Muscle layer of colon (tissue), 2 donors: ENCODE measurements around the gene GABRA4.

Experiments used
- H3K27ac ChIP-seq: one replicate; pipeline ENCODE4 v1.7.0; 2013; ENCODE audit warnings: low read depth, mild to moderate bottlenecking, low read length, moderate library complexity
- H3K27me3 ChIP-seq, 2 donors: one replicate each; pipeline ENCODE4 v1.7.0; 2013; ENCODE audit warnings: low read length in 2 of 2, mild to moderate bottlenecking in 2 of 2; ENCODE audit not compliant: insufficient read depth in 2 of 2, control insufficient read depth in 1 of 2
- H3K36me3 ChIP-seq: one replicate; pipeline ENCODE4 v1.7.0; 2013; ENCODE audit warnings: mild to moderate bottlenecking, low read length; ENCODE audit not compliant: insufficient read depth
- H3K4me1 ChIP-seq: one replicate; pipeline ENCODE4 v1.7.0; 2013; ENCODE audit warnings: mild to moderate bottlenecking, low read length; ENCODE audit not compliant: insufficient read depth
- H3K4me3 ChIP-seq, 2 donors: one replicate each; pipeline ENCODE4 v1.7.0; 2013; ENCODE audit warnings: low read length in 2 of 2, low read depth in 1 of 2, mild to moderate bottlenecking in 1 of 2, moderate library complexity in 1 of 2
- H3K9ac ChIP-seq: one replicate; pipeline ENCODE4 v1.7.0; 2013; ENCODE audit warnings: low read length
- H3K9me3 ChIP-seq: one replicate; pipeline ENCODE4 v1.7.0; 2013; ENCODE audit warnings: mild to moderate bottlenecking, low read length
- donor health status: abdominal sarcoma.
- donor health status: Adenocarcinoma of cecum.

GABRA4 gene

DNA sequence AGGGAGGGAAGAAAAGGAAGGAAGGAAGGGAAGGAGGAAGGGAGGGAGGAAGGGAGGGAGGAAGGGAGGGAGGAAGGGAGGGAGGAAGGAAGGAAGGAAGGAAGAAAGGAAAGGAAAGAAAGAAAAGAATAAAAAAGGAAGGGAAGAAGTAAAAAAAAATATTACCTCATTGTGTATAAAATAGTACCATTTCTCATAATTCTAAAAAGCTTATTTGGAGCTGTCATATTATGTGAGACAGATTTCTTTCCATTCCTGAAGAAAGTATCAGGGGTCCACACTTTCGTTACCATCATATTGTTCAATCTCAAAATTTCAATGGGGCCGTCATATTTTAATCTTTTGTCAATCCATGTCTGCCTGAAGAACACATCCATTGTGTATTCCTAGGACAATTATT, 16.1 kb downstream of the GABRA4 start:
- H3K9ac ChIP-seq: no peak overlapping the region
- no peaks in the 10 kb centered on the region for H3K9me3 ChIP-seq
- H3K36me3 ChIP-seq: no peaks in the 10 kb centered on the region
- H3K4me1 ChIP-seq: no peaks in the 10 kb centered on the region
- no peaks in the 10 kb centered on the region for H3K27me3 ChIP-seq
- H3K27ac ChIP-seq: no peak overlapping the region
- no peak overlapping the region for H3K4me3 ChIP-seq

DNA sequence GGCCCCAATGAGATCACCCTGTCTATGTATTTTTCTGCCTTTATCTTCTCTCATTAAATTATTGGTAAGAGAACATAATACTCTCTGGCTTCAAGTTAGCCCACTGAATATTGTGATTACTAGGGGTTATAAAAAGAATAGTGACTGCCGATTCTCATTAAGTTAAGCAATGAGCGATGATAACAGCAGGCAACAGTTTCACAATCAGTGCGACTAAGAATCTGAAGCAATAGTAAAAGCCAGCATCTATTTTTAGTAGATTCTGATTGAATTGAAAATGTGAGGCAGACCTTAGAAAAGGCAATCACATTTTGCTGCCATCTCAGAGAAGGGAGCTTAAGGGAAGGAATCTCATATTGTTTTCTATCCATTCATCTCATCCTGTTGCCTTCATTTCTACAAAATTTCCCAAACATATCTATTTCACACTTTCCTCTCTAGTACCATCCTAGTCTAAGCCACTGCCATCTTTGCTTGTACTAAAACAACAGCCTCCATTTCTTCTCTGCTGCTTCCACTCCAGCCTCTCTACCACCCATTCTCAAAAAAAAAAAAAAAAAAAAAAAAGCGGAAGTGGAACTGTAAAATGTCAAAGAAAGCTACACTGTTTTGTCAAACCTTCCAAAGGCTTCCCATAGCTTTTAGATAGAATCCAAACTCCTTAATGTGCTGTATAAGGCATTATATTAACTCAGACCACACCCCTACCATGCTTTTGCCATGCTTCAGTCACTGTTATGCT, 17.4 kb downstream of the GABRA4 start:
- Histone ChIP-seq H3K36me3 (no peaks in the 10 kb centered on the region), H3K4me3 (no peak overlapping the region), H3K27me3 (no peaks in the 10 kb centered on the region)

DNA sequence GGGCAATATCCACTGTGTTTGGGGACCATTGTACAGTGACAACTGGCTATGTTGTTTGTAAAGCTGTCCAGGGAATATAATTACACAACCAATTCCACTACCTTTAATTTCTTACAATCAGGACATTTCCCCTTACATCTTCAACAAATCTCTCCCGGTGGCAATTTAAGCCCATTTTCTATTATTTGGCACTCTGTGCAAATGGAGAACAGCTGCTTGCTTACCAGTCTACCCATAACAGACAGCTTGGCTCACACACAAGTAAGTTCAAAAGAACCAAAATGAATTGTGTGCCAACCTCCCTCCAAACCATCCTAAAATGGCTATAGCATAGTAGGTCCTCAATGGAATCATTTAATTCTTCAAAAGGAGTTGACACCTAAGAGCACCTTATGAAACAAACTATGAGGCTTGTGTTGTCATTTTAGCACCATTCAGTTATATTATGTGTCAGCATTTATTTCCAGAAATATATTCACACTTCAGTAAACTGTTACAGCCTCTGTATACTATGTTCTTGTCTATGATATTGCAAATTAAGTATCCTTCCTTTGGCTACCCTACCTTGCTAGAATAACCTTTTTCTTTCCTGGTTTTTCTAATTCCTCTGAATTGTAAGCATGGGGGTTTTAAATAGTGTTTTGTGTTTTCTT, 18.4 kb downstream of the GABRA4 start:
- no peaks in the 10 kb centered on the region for H3K9me3 ChIP-seq
- no peaks in the 10 kb centered on the region for H3K27me3 ChIP-seq
- H3K4me1 ChIP-seq: no peaks in the 10 kb centered on the region
- H3K4me3 ChIP-seq: no peak overlapping the region
- no peak overlapping the region for H3K27ac ChIP-seq
- H3K36me3 ChIP-seq: no peaks in the 10 kb centered on the region
- H3K9ac ChIP-seq: no peak overlapping the region

More for the DNA sequence above, 17.4 kb downstream of the GABRA4 start:
- no peaks in the 10 kb centered on the region for H3K4me1 ChIP-seq
- no peak overlapping the region for H3K9ac ChIP-seq
- H3K9me3 ChIP-seq: no peaks in the 10 kb centered on the region
- no peak overlapping the region for H3K27ac ChIP-seq

DNA sequence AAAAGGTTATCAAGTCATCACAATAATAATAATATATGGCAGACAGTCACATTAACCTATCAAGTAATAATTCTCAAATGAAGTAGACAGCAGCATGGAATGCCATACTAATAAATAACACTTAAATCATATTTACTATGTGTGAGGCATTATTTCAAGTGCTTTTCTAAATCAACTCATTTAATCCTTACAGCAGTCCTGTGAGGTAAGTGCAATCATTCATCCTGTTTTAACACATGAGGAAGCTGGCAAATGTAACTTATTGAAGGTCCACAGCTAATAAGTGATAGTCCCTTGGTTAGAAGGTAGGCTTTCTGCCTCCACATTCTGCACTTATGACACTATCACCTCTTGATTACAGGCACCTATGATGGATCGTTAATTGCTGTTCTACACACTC, 24.5 kb downstream of the GABRA4 start:
- Histone ChIP-seq H3K27ac (no peak overlapping the region), H3K9me3 (no peaks in the 10 kb centered on the region), H3K4me1 (no peaks in the 10 kb centered on the region), H3K9ac (no peak overlapping the region), H3K4me3 (no peak overlapping the region), H3K36me3 (no peaks in the 10 kb centered on the region), H3K27me3 (no peaks in the 10 kb centered on the region)

DNA sequence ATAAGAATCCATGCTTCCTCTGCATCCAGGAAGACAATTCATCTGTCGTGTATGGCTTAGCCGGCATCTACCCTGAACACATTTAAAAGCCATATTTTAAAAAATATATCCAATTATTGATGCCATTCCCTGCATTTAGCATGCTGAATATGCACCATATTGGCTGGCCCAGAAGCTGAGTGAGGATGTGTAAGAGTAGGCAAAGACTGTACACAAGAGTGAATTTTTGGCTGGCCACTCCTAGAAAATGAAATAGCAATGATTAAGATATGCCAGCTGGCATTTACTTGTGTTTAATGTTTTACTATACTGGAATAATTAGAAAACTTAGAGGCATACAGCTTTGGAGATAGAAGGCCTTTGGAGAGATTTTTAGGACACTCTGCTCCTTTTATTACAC, 25.8 kb downstream of the GABRA4 start:
- no peaks in the 10 kb centered on the region for H3K27me3 ChIP-seq
- no peak overlapping the region for H3K4me3 ChIP-seq
- H3K4me1 ChIP-seq: no peaks in the 10 kb centered on the region
- H3K27ac ChIP-seq: no peak overlapping the region
- no peaks in the 10 kb centered on the region for H3K36me3 ChIP-seq
- H3K9me3 ChIP-seq: no peaks in the 10 kb centered on the region
- H3K9ac ChIP-seq: no peak overlapping the region

DNA sequence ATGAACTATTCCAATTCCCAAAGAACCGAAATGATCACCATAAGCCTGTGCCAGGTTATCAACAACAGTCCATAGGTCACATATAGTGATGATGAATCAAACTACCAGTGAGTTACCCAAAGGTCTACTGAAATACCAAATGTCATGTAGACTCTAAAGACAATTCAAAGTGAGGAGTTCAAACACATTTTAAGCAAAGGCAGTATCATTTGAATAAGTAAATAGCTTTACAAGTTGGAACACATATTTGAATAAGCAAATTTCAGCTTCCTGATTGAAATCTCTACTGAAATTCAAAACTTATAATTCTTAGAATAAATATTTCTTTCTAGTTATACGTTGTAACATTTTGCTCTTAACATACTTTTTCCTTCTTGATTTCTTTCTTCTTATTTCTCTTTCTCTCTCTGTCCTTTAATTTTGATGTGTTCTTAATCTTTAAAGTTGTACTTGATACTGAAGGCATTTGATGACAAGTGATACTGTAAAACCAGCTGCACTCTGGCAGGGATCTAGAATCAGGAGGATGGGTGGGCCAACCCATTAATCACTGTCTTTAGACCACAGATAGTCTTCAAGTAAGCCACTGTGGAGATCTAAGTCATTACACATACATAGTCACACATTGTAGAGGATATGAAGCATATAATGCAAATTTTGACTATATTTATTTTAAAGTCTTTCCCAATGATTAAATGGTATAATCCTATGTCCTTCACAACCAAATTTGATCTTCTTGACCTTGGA, 34.5 kb downstream of the GABRA4 start:
- no peaks in the 10 kb centered on the region for H3K27me3 ChIP-seq

DNA sequence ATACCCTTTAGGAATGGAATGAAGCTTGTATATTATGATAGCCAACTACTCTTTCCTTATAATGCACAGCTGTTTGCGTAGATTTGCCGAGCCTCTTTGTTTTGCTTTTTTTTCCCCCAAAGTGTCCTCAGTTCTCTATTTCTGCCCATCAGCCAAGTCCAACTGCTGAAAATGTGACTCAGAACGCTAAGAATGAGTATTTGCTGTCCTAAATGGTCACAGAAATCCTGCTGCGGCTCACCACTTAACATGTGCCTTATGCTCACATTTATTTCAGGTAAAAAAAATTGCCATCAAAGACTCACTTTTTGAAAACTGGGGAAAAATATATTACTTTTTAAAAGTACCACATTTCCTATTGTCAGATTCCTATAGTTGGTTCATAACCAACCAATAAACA, 36.9 kb downstream of the GABRA4 start:
- Histone ChIP-seq H3K4me3 (no peak overlapping the region), H3K9ac (no peak overlapping the region), H3K36me3 (no peaks in the 10 kb centered on the region), H3K4me1 (no peaks in the 10 kb centered on the region), H3K27ac (no peak overlapping the region), H3K9me3 (no peaks in the 10 kb centered on the region), H3K27me3 (no peaks in the 10 kb centered on the region)

More for the DNA sequence above, 34.5 kb downstream of the GABRA4 start:
- no peaks in the 10 kb centered on the region for H3K9me3 ChIP-seq
- no peaks in the 10 kb centered on the region for H3K36me3 ChIP-seq
- no peak overlapping the region for H3K9ac ChIP-seq
- no peak overlapping the region for H3K27ac ChIP-seq
- no peak overlapping the region for H3K4me3 ChIP-seq
- H3K4me1 ChIP-seq: no peaks in the 10 kb centered on the region

DNA sequence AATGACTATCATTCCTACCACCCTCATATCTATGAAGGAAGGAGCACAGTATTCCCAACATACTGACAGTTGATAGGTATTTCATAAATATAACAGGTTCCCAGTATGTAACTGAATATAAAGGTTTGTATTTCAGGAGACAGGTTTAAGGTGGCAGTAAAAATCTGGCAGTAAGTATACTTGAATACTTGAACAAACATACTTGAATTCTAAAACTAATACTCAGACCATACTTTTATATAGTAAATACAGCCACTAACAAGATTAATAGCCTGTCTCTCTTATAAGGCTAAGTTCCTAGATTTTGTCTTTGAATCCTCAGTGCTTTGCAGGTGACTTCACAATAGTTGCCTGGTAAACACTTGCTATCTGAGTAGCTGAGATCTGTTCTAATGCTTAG, 37.8 kb downstream of the GABRA4 start:
- Histone ChIP-seq H3K9ac (no peak overlapping the region), H3K27me3 (no peaks in the 10 kb centered on the region), H3K9me3 (no peaks in the 10 kb centered on the region), H3K36me3 (no peaks in the 10 kb centered on the region), H3K4me3 (no peak overlapping the region), H3K4me1 (no peaks in the 10 kb centered on the region), H3K27ac (no peak overlapping the region)

DNA sequence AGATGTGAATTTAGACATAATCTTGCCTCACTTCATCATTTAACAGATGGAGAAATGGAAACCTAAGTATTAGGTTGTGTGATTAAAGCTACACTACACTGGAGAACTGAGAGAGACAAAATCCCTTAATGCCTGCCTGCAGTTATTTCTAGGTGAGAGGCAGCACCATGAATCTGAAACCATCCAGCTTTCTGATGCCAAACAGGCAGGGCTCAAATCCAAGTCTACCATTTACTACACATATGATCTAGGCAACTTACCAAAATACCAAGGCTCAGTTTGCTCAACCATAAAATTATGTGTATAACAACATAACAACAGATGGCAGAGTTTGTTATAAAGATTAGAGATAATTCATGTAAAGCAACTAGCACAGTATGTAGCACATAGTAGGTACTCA, 38.7 kb downstream of the GABRA4 start:
- no peak overlapping the region for H3K27ac ChIP-seq
- H3K4me1 ChIP-seq: no peaks in the 10 kb centered on the region
- no peaks in the 10 kb centered on the region for H3K9me3 ChIP-seq
- H3K9ac ChIP-seq: no peak overlapping the region
- no peaks in the 10 kb centered on the region for H3K27me3 ChIP-seq
- H3K4me3 ChIP-seq: no peak overlapping the region
- H3K36me3 ChIP-seq: no peaks in the 10 kb centered on the region

DNA sequence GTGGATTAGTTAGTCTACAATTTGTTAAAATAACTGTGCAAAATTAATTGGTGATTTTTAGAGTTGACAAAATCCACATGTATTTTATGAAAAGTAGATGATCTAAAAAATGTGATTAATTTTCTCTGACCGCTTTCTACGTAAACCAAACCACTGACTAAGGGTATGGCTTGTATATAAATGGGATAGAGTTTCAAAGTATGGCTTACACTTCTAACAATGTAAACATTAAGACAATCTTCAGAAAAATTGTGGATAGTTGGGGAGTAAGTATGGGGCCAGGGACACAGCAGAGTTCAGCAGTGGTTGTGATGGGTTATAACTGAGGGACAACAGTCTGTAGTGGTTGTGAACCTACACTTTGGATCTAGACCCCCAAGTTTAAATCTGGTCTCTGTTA, 39.8 kb downstream of the GABRA4 start:
- H3K27ac ChIP-seq: no peak overlapping the region
- H3K27me3 ChIP-seq: no peaks in the 10 kb centered on the region
- no peak overlapping the region for H3K4me3 ChIP-seq
- no peaks in the 10 kb centered on the region for H3K36me3 ChIP-seq
- no peaks in the 10 kb centered on the region for H3K9me3 ChIP-seq
- no peaks in the 10 kb centered on the region for H3K4me1 ChIP-seq
- H3K9ac ChIP-seq: no peak overlapping the region

DNA sequence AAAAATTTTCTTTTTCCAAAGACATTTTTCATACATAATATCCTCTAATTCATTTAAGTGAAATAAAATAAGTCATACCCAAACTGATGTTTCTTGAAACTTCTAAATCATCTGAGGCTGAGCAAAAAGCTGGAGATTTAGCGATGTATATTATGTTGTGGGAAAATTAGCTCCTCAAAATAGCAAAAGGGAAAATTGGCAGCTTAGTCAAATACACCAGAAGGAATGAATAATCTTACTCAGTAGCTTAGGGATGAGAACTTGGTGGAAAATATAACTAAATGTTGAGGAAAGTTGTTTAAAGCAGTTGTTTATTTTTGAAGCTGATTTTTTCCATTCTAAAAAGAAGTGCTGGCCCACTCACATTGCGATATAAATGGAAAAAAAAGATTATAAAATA, 40.9 kb downstream of the GABRA4 start:
- Histone ChIP-seq H3K36me3 (no peaks in the 10 kb centered on the region), H3K9me3 (no peaks in the 10 kb centered on the region), H3K27me3 (no peaks in the 10 kb centered on the region), H3K9ac (no peak overlapping the region), H3K4me1 (no peaks in the 10 kb centered on the region), H3K27ac (no peak overlapping the region), H3K4me3 (no peak overlapping the region)
